Renal cortex interstitium (tissue), 11 donors: ENCODE results near the gene PDIK1L. TPM values are rescaled to one million over a fixed set of nuclear protein-coding genes. Genes with fewer than 3 reads are reported as not detected.
"Not testable (repeated sequence)": the region's sequence is repeated elsewhere in the genome, so short reads cannot be mapped to it uniquely, and the experiment has no call there.

Source experiments
- DNase-seq, 11 donors: peaks; one replicate each; pipeline ENCODE4 v3.0.0-alpha.2; 2013; ENCODE audit warnings: low read depth in 9 of 11, low spot score in 4 of 11; ENCODE audit errors: extremely low read depth in 1 of 11
- polyA plus RNA-seq, 3 donors: library from polyadenylated mRNA; unstranded; fragments of 120-200 nt; gene quantifications; one replicate each; pipeline ENCODE4 v1.2.1, GENCODE V29; 2013; ENCODE audit not compliant: insufficient read length in 3 of 3

Gene PDIK1L
- polyA plus RNA-seq, 3 donors: 16.8 to 21.0 (median 17.5) TPM

DNA sequence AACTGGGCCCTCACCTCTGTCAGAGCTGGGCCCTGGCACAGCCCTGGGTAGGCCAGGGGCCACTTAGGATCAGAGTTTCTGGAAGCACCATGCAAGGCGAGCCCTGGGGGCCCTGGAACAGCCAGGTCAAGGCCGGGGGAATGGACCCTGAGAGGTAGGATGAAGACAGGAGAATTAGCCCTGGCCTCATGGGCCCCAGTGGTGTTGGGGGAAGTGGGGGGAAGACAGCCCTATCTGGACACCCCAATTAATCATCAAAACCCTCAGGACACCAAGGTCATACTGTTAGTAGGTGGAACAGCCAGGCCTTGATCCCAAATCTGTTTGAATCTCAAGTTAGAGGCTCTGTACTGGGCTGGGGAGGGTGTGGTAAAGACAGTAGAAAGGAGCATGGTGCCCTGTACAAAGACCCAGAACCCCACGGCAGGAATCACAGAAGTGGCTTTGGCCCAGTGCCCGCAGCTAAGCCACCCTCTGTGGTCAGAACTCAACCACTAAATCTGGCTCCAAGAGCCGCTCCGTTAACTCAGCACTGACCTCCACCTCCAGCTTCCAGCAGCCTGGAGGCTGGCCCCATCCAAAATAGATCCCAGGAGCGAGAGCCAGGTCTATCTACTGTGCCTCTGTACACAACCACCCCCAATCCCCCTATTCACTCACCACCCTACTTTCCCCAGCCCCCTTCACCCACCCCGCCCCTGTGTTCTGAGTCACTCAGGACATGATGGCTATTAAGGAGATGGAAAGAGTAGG is 30.2 kb upstream of the PDIK1L start:
- no peak for DNase-seq

DNA sequence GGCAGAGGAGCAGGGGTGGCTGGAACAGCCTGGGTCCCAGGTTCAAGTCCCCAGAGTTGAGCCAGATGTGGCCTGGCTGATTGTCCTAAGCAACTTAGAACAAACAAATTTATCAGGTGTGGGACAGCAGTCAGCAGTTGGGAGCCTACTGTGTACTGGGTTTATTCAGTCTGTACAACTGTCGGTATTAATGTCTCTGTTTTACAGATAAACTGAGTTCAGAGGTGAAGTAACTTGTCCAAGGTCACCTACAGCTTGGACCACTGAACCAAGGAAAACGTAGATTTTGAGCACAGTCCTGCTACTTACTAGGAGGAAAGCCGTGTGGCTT is 29.6 kb upstream of the PDIK1L start:
- no peak for DNase-seq

DNA sequence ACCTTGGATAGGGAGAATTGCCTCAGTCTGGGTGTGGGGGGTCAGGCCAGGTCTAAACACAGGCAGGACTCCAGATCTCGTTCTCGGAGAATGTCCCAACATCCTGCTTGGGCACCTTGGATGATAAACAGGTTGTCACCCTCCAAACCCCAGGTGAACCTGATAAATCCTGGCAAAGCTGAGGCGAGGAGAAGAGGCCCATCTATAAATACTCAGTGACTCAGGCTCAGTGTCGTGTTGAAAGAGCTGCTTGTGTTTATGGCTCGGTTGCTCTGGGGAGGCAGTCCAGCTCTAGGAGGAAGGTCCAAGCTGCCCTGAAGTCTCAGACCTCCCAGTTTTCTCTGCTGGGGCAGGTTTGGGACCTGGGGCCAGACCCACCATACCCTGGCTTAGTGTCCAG is 28.4 kb upstream of the PDIK1L start:
- DNase-seq: no peak

DNA sequence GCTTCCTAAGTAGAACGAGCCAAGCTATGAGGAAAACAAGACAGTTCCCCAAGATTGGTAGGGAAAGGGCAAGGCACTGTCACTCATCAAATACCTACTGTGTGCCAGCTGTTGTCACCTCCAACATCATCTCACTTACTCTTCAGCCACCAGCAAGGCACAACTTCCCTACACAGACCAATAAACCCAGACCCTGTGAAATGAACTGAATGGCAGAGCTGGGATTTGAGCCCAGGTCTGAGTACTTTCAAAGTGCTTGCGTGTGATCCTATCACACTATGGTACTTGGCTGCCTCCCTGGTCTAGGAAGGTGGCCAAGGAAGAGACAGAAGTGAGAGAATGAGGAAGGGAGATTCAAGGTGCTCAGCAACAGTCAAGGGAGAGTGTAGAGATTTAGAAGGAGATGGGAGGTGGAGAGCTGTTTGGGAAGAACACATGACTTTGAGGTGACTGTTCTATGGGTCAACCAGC is 27.5 kb upstream of the PDIK1L start:
- no peak for DNase-seq

DNA sequence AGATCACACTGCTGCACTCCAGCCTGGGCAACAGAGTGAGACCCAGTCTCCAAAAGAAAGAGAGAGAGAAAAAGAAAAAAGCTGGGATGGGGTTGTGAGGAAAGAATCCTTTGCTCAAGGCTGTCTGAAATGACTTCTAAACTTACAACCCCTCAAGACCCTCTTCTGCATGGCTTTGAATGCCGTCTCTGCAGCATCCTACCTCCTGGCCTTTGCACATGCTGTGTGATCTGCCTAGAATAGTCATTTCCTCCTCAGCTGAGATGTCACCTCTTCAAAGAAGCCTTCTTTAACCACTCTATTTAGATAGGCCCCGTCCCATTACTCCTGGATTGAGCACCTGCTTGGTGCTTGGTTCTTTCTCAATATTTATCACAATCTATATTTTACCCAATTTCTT is 26.8 kb upstream of the PDIK1L start:
- DNase-seq: no peak

DNA sequence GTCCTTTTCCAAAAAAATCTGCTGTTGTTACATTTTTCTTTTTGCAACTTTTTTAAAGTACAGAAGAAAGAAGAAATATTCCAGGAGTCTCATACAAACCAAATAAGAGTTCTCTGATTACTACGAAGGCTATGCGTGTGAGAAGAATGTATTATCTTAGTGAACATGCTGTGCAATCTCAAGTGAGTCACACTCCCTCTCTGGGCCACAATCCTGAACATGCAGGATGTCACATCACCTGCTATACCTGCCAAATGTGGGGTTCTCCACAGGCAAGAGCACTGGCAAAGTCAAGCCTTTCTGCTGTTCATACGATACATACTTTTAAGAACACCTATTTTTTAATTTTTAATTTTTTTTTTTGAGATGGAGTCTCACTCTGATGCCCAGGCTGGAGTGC is 22.5 kb upstream of the PDIK1L start:
- no peak for DNase-seq

DNA sequence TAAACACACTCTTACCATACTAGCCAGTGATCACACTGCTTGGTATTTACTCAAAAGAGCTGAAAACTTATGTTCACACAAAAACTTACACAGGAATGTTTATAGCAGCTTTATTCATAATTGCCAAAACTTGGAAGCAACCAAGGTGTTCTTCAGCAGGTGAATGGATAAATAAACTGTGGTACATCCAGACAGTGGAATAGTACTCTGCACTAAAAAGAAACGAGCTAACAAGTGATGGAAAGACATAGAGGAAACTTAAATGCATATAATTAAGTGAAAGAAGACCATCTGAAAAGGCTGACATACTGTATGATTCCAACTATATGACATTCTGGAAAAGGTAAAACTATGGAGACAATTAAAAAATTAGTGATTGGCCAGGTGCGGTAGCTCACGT is 20.7 kb upstream of the PDIK1L start:
- DNase-seq: no peak

DNA sequence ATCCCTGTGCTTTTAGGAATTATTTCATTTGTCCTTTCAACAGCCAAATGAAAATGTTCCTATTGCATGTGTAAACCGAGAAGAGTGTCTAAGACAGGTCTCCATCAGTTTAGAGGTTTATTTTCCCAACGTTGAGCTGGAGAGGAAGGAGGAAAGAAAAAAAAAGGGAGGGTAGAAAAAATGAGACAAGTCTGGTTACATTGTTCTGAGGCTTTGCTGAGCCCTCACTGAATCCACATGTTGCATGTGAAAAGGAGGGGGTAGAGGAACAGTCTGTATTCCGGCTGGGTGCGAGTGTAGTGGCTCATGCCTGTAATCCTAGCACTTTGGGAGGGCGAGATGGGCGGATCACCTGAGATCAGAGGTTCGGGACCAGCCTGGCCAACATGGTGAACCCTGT is 19.2 kb upstream of the PDIK1L start:
- DNase-seq: no peak

DNA sequence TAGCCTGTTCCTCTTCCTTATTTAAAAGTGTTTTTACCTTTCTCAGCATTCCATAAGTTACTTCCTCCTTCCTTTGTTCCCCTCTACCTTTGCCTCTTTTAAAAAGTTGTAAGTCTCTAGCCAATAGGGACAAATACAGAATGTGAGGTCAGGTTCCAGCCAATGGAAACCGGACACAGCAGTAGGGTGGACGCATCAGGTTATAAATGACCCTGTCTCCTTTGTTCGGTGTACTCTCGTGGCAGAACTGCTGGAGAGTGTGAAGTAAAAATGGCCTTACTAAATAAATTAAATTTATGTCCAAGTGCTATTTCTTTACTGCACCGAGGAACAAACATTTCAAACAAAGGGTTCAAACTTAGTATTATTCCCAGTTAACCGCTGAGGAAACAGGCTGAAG is 18.1 kb upstream of the PDIK1L start:
- not testable (repeated sequence) for DNase-seq

DNA sequence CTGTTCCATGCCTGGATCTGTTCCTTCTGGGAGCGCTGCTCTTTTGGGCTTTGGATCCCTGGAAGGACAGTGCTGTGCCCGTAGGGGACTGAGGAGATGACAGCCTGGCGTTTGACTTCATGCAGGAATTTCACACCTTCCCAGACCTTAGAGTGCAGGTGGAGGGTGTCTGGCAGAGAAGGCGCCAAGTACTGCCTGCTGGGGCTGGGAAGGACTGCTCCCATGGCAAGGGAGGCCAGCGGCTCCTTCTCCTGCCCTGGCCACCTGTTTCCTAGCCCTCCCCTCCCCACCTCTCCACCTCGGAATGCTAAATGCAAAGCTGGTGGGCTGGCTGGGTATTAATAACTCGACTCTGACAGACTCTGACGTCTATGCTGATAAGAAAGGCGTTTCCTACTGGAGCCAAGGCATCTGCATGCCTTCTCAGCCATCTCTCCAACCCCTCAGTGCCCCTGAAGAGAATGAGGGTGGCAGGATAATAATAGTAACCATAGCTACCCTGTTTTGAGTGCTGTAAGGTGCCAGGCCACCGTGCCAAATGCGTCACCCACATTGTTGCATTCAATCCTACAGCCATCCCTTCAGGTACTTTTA is 17.5 kb upstream of the PDIK1L start:
- no peak for DNase-seq

DNA sequence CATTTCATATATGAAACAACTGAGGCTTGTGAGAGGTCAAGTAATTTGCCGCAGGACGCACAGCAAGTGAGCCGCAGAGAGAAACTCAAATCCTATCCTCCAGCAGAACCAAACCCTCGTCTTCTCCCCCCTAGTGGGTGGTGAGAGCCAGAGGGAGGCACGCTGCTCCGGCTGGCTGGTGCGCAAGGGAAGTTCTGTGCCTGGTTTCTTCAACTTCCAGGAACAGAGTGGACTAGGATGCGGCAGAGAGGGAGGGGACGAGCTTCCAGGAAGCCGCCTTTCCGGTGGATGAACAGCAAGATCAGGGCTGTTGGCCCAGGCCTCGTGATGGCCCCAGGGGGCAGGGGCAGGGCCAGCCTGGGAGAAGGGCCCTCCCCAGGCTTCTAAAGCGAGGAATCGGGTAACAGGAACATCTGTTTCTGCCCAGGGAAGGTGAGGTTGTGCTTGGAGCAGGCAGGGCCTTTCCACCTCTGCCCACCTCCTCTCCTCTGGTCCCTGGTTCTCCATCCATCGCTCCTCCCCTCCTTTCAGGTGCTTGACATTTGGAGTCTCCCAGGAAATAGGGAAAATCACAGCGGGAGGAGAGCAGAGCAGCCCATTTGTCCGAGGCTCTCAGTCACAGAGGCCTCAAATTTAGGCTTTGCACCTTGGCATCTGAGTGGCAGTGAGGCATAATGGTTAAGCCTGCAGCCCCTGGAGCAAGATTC is 16.8 kb upstream of the PDIK1L start:
- peak in 1 of 11 donors; percentile 31 for DNase-seq

DNA sequence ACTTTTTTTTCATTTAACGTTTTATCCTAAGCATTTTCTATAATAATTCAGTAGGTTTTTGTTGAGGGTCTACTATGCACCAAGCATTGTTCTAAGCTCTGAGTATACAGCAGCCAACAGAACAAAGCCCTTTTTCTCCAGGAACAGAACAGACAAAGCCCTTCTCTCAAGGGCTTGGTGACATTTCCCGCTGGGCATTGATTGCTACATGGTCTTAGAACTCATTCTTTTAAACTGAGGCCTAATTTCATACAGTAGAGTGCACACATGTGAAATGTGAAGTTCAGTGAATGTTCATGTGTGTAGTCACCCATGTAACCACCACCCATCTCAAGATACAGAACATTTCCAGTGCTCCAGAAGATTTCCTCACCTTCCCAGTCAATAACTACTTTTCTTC is 15.2 kb upstream of the PDIK1L start:
- no peak for DNase-seq

DNA sequence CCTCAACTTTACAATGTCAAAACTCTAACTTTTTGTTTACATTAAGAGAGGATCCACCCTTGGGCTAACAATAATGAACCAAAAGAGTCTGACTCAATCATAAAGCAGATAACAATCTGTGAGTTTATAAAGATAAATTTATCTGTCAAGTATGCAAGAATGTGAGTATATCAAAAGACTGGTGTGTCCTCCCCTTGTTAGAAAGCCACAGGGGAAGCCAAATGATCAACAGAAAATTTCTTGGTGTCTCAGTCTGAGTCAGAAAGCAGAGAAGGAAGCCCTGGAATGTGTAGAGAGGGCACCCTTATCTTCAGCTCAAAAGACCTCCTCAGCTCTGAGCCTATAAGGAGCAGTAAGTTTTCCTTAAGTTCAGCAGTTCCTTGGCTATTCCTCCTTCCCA is 13.9 kb upstream of the PDIK1L start:
- DNase-seq: no peak

DNA sequence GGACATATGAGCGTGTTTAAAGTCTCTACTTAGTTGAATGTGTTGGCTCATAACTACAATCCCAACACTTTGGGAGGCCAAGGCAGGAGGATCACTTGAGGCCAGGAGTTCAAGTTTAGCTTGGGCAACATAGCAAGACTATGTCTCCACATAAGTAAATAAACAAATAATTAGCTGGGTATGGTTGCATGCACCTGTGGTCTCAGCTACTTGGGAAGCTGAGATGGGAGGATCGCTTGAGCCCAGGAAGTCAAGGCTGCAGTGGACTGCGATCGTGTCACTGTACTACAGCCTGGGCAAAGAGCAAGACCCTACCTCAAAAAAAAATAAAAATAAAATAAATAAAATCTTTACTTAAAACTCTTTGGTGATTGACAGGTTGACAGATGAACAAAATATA is 13.0 kb upstream of the PDIK1L start:
- DNase-seq: no peak

DNA sequence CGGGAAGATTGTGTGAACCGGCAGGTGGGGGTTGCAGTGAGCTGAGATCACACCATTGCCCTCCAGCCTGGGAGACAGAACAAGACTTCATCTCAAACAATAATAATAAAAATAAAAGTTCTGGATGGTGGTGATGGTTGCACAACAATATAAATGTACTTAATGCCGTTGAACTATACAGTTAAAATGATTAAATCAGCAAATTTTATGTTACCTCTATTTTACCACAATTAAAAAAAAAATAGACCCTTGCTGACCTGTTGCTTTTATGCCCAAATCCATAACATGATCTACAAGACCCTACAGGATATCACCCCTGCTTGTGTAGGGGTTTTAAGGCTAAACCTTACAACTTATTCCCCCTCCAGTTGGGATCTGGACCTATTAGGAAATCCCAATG is 11.8 kb upstream of the PDIK1L start:
- DNase-seq: no peak

DNA sequence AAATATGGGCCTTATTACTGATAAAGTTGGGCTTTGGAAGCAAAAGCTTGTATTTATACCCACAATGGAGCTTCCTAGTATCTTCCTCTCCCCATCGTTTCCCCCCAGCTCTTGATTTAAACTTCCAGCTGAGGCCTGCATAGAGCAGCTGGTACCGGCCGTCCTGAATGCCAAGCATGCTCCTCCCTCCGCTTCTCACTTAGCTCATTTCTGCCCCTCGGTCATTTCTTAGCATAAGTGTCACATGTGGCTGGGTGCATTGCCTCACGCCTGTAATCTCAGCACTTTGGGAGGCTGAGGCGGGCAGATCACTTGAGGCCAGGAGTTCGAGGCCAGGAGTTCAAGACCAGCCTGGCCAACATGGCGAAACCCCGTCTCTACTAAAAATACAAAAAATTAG is 11.4 kb upstream of the PDIK1L start:
- not testable (repeated sequence) for DNase-seq

DNA sequence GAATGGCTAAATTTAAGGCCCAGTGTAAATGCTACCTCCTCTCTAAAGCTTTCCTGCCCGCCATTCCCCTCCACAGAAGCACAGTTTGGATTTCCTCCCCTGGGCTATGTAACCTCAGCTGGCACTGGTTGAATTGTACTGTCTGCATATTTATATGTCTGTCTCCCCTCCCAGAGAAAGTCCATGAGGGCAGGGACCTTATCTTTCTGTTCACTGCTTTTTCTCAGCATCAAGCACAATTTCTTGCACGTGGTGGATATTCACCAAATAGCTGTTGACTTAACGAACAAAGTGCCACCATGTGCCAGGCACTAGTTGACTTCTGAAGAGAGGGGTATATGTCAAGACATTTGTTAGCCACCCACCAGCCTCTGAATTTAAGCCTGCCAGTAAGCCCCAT is 9.5 kb upstream of the PDIK1L start:
- DNase-seq: no peak

DNA sequence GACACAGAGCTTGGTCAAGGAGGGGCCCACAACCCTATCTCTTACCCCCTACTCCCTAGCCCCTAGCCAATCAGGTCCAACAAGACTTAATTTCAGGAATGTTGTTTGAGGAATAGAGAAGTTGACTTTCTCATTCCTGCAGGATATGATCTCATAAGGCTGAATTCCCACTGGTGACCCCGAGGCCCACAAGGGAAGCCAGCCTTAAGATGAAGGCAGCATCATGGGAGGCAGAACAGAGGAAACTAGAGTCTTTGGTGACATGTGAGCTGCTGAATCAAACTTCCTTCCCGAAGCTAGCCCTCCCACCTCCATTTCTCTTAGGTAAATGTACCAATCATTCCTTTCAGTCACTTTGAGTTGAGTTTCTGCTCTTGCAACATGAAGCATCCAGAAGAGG is 9.1 kb upstream of the PDIK1L start:
- DNase-seq: no peak

DNA sequence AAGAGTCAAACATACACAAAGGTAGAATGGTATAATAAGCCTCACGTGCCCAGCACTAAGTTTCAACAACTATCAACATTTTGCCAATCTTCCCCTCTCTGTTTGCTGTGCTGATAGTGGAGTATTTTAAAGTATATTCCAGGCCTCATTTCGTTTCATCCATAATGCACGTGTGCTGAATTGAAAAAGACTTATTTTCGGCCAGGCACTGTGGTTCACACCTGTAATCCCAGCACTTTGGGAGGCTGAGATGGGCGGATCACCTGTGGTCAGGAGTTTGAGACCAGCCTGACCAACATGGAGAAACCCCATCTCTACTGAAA is 6.4 kb upstream of the PDIK1L start:
- not testable (repeated sequence) for DNase-seq

DNA sequence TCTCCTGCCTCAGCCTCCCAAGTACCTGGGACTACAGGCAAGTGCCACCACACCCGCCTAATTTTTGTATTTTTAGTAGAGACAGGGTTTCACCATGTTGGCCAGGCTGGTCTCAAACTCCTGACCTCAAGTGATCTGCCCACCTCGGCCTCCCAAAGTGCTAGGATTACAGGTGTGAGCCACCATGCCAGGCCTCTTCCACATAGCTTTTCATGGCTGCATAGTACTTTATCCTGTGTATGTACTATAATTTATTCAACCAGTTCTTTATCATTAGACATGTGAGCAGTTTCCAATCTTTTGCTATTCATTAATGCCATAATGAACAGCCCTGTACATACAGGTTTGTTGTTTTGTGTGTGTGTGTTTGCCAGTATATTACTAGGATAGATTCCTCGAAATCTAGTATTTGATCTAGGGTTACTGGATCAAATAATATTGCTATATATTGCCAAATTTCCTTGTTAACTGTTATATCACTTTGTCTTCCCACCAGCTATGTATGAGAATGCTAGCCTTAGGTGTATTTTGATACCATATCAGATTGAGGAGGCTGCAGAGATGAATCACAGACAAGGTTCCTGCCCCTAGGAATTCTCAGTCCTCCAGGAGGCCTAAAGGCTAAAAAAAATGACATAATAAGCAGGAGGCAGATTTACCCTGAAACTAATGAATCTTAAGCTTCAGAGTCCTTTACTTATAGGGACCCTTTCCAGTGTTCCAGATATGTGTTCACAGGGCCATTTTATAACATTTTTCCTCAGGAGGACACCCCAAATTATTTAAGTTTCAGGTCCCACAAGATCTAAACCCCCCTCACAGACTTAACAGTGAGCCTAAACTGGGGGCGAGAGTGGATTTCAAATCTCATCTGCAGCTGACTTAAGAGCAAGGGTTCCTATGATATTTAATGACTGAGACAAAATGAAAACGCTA is 2.1 kb upstream of the PDIK1L start:
- no peak for DNase-seq
